ENCODE measurements around the gene ELMO1. TPM values are rescaled to one million over a fixed set of nuclear protein-coding genes. Genes with fewer than 3 reads are reported as not detected.

The ELMO1 gene
- total and polyA plus RNA-seq, 2 of the 13 experiments (the other 11 are each of a cell fraction or from before 2014, with no cell fraction given): 0.11 to 0.17 TPM

DNA sequence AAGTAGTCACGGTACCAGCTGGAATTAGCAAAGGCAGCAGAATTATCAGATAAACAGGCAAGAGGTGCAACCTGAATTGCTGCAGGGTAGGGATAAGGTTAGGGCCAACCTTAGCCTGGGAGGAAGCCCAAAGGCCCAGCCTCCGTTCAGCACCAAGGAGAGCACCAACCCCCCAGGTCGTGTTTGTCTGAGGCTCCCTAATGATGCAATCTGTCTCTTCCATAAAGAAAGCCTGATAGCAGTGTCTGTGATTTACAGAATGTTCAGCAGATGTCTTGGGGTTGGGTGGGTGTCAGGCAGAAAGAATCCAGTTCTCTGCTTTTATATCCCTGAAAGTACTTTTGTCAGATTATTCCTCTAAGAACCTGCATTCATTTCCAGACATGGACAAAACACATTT, 396.0 kb downstream of the ELMO1 start (continued):
- TF ChIP-seq ATF7-NPFF (CRISPR knock-in tag; IDR thresholded peaks at IDR 0.05; ENCODE audit: low read depth) (no peak), REPIN1 (CRISPR knock-in tag; IDR thresholded peaks at IDR 0.05; ENCODE audit: borderline replicate concordance, low read depth) (no peak; the same call in 1 of the 2 replicates), MIER2 (CRISPR knock-in tag; IDR thresholded peaks at IDR 0.05) (peak; percentile 100), NR3C1 (CRISPR knock-in tag; IDR thresholded peaks at IDR 0.05) (no peak), YY1 (IDR thresholded peaks at IDR 0.05; ENCODE audit: insufficient read depth, insufficient replicate concordance, low read depth, low read length) (no peak), TAF15 (IDR thresholded peaks at IDR 0.05; ENCODE audit: low read depth, low read length, poor library complexity, severe bottlenecking) (no peak), ZMAT3 (CRISPR knock-in tag; conservative IDR thresholded peaks at IDR 0.05) (peak; percentile 89), CEBPB (IDR thresholded peaks at IDR 0.05; ENCODE audit: borderline replicate concordance, low read depth, low read length) (peak; percentile 89), PHF20 (CRISPR knock-in tag; IDR thresholded peaks at IDR 0.05) (no peak; the same call in 1 of the 2 replicates), ZNF547 (CRISPR knock-in tag; IDR thresholded peaks at IDR 0.05) (no peak), CREM (IDR thresholded peaks at IDR 0.05) (no peak), CREM (CRISPR knock-in tag; IDR thresholded peaks at IDR 0.05) (no peak), KLF13 (CRISPR knock-in tag; IDR thresholded peaks at IDR 0.05) (no peak), ZNF296 (CRISPR knock-in tag; conservative IDR thresholded peaks at IDR 0.05) (0 out of 2 replicates have a peak, but pooled peaks have one; percentile 47), ZFP62 (CRISPR knock-in tag; IDR thresholded peaks at IDR 0.05) (no peak), NCOR1 (IDR thresholded peaks at IDR 0.05; ENCODE audit: borderline replicate concordance, low read length) (no peak), ZNF3 (CRISPR knock-in tag; IDR thresholded peaks at IDR 0.05) (peak; percentile 58; the same call in 1 of the 2 replicates), CENPX (CRISPR knock-in tag; IDR thresholded peaks at IDR 0.05) (no peak), ZFX (CRISPR knock-in tag; IDR thresholded peaks at IDR 0.05; ENCODE audit: low read depth) (peak; percentile 41; the same call in 1 of the 2 replicates), ARID2 (CRISPR knock-in tag; IDR thresholded peaks at IDR 0.05; ENCODE audit: borderline replicate concordance) (no peak), ZFAT (CRISPR knock-in tag; conservative IDR thresholded peaks at IDR 0.05) (no peak), BRCA1 (CRISPR knock-in tag; IDR thresholded peaks at IDR 0.05) (peak; percentile 53; the same call in 1 of the 2 replicates)
- TF ChIP-seq, protein P1, sequence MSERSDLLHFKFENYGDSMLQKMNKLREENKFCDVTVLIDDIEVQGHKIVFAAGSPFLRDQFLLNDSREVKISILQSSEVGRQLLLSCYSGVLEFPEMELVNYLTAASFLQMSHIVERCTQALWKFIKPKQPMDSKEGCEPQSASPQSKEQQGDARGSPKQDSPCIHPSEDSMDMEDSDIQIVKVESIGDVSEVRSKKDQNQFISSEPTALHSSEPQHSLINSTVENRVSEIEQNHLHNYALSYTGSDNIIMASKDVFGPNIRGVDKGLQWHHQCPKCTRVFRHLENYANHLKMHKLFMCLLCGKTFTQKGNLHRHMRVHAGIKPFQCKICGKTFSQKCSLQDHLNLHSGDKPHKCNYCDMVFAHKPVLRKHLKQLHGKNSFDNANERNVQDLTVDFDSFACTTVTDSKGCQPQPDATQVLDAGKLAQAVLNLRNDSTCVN (CRISPR knock-in tag; IDR thresholded peaks at IDR 0.05; ENCODE audit: borderline replicate concordance): peak; percentile 86
- TF ChIP-seq, protein P2, sequence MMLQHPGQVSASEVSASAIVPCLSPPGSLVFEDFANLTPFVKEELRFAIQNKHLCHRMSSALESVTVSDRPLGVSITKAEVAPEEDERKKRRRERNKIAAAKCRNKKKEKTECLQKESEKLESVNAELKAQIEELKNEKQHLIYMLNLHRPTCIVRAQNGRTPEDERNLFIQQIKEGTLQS (CRISPR knock-in tag; IDR thresholded peaks at IDR 0.05): peak; percentile 93
- TF ChIP-seq, protein P3, sequence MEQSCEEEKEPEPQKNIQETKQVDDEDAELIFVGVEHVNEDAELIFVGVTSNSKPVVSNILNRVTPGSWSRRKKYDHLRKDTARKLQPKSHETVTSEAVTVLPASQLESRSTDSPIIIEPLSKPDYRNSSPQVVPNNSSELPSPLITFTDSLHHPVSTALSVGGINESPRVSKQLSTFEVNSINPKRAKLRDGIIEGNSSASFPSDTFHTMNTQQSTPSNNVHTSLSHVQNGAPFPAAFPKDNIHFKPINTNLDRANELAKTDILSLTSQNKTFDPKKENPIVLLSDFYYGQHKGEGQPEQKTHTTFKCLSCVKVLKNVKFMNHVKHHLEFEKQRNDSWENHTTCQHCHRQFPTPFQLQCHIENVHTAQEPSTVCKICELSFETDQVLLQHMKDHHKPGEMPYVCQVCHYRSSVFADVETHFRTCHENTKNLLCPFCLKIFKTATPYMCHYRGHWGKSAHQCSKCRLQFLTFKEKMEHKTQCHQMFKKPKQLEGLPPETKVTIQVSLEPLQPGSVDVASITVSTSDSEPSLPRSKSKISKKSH (CRISPR knock-in tag; IDR thresholded peaks at IDR 0.05; ENCODE audit: borderline replicate concordance): no peak
- TF ChIP-seq, protein P4, sequence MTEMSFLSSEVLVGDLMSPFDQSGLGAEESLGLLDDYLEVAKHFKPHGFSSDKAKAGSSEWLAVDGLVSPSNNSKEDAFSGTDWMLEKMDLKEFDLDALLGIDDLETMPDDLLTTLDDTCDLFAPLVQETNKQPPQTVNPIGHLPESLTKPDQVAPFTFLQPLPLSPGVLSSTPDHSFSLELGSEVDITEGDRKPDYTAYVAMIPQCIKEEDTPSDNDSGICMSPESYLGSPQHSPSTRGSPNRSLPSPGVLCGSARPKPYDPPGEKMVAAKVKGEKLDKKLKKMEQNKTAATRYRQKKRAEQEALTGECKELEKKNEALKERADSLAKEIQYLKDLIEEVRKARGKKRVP (CRISPR knock-in tag; IDR thresholded peaks at IDR 0.05): peak in 1 of 2 experiments; percentile 98; a peak in 2 of 4 replicates
- TF ChIP-seq, protein P5, sequence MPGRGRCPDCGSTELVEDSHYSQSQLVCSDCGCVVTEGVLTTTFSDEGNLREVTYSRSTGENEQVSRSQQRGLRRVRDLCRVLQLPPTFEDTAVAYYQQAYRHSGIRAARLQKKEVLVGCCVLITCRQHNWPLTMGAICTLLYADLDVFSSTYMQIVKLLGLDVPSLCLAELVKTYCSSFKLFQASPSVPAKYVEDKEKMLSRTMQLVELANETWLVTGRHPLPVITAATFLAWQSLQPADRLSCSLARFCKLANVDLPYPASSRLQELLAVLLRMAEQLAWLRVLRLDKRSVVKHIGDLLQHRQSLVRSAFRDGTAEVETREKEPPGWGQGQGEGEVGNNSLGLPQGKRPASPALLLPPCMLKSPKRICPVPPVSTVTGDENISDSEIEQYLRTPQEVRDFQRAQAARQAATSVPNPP (CRISPR knock-in tag; IDR thresholded peaks at IDR 0.05): no peak

All from HepG2 (cell line).